ENCODE results near the gene SARDH.
"Not testable (repeated sequence)": the region's sequence is repeated elsewhere in the genome, so short reads cannot be mapped to it uniquely, and the experiment has no call there.

The SARDH gene

DNA sequence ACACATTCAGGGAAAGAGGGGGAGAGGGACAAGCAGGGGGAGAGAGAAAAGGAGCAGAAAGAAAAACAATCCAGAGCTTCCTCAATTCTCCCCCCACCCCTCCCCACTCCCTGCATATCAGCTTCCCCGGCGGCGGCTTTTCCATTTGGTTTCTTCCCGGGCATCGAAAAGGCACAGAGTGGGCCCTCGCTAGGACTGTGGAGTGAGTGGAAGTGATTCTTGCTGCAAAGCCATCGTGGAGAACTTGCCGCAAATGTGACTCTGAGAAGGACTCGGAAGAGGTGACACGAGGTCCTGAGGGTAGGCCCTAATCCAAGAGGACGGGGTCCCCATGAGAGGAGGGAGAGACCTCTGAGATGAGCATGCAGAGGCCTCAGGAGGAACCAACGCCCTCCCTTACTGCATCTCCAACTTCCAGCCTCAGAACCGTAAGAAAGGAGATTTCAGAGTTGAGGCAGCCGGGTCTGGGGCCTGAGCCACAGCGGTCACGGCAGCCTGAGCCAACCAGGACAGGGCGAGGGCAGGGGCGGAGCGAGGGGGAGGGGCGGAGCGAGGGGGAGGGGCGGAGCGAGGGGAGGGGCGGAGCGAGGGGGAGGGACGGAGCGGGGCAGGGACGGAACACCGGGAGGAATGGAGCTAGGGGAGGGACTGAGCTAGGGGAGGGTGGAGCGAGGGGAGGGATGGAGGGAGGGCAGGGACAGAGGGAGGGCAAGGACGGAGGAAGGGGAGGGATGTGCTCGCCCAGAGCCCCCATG is 21.2 kb upstream of the SARDH start:
- DNase-seq = no peak

DNA sequence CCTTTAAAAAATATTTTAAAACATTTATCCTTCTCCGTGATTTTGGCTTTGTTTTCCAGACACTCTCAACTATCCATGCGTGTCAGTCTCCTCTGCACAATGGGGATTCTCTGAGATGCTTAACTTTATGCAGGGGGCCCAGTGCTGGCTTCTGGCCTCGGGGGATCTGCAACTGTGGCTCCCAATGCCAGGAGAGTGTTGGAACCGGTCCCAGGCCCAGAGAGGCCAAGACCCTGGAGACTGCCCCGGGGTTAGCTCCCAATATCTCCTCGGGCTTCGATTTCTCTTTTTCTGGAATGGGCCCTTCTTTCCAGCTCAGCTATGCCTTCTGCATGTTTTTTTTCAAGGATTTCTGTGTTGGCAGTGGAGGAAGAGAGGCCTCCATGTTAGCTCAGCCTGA is 20.1 kb upstream of the SARDH start:
- DNase-seq = no peak

DNA sequence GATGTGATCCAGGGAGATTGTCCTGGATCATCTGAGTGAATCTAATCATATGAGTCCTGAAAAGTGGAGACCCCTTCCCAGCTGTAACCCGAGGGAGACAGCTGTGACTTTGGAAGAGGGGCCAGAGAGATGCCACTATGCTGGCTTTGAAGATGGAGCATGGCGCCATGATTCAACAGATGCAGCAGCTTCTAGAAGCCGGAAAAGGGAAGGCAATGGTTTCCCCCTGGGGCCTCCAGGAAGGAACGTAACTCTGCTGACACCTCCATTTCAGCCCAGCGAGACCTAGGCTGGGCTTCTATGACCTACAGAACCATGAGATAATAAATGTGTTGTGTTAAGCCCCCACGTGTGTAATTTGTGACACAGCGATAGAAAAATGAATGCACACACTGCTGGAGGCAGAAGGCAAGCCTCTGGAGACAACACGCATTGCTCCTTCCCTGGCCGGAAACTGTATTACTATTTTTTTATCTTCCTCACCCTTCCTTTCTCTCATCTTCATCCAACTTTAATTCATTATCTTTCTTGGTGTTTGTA is 16.6 kb upstream of the SARDH start:
- DNase-seq = no peak

DNA sequence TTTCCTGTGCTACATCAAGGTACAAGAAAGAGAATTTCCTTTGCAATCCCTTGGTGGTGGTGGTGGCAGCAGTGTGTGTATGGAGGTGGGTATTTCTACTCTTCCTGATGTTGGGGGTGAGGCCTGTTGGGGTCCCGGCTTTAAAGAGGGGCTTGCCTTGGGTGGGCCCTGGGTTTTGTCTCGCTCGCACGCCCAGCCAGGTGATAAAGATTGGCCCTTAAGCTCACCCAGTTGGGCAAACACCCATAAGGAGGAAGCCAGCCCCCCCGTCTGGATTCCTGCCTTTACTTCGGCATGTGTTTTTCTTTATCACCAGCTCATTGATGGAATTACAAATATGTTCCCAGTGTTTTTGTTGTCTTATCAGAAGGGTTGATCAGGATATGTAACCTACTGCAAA is 16.0 kb upstream of the SARDH start:
- DNase-seq = no peak

DNA sequence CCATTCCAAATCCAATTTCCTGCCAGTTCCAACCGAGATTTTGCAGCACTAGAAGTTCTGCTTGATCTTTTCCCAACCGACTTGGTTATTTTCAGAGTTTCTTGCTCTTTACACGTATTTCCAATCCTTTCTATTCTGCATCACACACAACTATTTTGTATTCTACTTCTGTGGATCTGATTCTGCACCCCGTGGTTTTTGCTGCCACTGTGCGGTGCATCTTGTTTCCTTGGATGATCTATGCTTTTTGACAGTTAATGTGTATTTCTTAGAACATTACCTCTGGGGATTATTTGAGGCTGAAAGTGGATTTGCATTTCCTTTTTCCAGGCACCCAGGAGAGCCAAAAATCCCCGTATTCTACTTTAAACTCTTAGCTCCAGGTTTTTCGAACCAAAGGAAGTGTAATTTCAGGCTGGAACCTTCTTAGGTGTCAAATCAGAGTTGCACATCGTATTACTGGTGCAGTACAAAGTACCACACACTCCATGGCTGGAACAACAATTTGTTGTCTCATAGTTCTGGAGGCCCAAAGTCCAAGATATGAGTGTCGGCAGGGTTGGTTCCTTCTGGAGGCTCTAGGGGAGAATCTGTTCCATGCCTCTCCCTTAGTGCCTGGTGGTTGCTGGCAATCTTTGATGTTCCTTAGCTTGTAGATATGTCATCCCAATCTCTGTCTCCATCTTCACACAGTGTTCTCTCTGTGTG is 14.7 kb upstream of the SARDH start:
- DNase-seq = no peak

DNA sequence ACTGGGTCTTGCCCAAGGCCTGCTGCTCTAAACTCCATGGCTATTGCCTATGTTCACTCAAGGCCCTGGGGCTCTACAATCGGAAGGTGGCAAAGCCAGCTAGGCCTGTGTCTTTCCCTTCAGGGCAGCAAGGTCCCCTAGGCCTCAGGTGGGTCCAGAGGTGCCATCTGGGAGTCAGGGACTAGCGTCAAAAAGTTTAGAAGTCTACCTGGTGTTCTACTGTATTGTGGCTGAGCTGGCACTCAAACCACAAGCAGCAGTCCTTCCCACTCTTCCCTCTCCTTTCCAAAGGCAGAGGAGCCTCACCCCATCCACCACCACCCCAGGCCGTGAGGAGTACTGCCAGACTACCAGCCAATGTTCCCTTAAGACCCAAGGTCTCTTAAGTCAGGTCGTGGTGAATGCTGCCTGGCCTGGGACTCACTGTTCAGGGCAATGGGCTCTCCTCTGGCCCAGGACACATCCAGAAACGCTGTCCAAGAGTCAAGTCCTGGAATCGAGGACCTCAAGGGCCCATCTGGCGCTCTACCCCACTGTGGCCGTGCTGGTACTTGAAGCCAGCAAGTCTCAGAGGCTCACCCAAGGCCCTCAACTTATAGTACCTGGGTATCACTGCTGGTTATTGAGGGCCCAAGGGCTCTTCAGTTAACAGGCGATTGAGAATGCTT is 13.0 kb upstream of the SARDH start:
- no peak for DNase-seq

DNA sequence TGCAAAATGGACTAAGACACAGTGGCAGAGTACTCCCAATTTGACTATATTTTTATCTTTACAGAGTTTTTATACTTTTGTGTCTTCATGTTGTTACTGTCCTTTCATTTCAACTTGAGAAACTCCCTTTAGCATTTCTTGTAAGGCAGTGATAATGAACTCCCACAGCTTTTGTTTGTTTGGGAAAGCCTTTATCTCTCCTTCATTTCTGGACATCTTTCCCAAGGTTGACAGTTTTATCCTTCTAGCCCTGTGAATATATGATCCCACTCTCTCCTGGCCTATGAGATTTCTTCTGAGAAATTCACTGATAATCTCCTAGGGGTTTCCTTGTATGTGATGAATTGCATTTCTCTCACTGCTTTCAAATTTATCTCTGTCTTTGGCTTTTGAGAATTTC is 9.2 kb upstream of the SARDH start:
- DNase-seq = no peak

DNA sequence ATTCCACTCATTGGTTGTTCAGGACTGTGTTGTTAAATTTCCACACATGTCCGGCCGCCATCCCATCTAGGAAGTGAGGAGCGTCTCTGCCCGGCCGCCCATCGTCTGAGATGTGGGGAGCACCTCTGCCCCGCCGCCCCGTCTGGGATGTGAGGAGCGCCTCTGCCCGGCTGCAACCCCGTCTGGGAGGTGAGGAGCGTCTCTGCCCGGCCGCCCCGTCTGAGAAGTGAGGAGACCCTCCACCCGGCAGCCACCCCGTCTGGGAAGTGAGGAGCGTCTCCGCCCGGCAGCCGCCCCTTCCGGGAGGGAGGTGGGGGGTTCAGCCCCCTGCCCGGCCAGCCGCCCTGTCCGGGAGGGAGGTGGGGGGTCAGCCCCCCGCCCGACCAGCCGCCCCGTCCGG is 6.4 kb upstream of the SARDH start:
- DNase-seq = not testable (repeated sequence)

DNA sequence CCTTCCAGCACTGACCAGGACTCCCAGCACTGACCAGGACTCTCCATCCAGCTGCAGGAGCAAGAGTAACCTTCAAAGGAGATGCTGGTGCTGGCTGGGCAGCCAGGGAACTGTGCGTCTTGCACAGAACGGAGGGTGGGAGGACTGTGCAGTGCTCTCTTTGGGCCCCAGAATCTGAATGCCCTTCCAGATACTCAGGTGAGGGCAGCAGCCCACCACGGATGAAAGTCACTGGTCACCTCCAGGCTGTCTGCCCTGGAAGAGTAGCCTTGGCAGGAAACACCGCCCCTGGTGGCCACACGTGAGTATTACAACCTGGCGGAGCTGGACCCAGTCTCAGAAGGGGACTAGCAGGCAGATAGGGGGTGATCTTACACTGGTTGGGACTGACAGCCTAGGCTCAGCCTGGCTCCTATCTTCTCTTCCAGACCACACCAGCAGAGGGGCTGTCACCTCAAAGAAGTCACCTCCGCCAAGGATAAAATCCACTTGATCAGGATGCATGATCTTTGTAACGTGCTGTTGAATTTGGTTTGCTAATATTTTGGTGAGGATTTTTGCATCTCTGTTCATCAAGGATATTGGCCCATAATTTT is 4.8 kb upstream of the SARDH start:
- peak; percentile 69 for DNase-seq

DNA sequence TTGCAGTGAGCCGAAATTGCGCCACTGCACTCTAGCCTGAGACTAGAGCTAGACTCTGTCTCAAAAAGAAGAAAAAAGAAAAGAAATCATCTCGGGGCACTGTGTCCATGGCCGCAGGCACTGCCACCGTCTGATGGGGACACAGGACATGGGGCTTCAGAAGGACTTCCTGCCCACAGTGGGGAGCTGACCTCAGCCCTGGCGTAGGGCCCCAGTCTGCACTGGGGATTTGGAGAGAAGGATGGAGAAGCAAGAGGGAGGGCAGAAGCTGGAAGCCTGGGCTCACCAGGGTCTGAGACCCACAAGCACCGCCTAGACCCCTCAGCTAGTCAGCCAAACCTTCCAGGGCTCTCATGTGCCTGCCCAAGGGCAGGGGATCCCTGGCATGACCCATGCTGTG is 4.1 kb upstream of the SARDH start:
- DNase-seq = no peak

DNA sequence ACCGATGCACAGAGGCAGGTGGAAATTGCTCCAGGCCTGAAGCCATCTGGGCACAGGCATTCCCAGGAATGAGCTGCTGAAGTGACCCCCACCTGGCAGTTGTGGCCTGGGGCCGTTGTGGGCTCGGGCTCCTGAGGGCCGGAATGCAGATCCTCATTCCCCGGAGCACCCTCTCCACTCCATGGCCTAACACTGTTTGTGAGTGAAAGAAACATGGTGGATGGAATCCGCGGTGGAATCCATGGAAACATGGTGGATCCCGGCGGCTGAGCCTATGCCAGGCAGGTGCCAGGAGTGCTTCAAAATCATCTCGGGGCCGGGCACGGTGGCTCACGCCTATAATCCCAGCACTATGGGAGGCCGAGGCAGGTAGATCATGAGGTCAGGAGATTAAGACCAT is 3.6 kb upstream of the SARDH start:
- no peak for DNase-seq

DNA sequence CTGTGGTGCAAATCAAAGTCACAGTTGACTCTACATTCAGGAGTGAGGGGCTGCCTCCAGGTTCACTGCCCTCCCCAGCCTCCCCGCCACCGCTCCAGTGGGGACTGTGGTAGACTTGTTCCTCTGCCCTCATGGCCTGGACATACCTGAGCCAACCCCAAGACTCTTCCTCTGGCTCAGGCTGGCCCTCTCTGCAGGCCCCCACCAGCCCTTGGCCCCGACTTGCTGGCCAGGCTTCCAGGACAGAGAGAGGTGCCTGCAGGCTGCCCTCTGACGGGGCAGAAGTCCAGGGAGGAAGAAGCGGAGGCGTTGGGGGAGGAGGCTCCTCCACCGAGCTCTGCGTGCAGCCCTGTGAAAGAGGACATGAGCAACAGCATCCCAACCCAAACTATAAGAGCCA is 2.8 kb upstream of the SARDH start:
- no peak for DNase-seq

DNA sequence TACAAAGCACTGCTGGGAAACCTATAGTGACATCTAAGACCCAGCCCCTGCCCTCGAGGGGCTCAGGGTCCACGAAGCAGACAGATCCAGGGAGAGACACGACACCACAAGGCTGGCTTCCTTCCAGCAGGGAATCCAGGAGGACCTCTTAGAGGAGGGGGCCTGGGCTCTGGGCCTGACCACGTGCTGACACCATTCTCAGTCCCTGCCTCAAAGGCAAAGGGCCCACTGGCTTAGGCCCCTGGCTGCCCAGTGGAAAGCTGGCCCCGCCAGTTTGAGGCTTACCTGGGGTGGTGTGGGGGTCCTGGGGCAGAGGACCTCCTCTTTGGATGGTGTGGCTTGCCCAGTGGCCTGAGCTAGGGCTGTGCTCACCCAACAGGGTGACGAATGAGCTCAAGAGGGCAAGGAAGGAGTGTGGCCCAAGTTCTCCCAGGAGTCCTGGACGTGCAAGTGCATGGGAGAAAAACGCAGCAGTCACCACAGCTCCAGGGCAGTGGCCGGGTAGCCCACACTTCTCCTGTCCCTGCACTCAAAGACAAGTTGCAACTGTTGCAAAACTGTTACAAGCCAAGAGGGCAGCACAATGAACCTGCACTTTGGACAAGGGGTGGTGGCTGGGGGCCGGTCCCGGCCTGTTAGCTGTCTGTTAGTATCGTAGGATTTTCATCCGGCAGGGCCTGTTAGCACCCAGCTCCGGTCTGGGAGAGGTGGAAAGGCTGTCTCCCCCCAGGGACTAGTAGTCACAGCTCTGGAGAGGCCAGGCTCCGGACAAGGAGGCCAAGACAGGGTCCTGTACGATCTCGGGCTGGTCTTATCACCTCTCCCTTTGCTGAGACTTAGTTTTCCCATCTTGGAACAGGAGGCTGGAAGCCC is 1.5 kb upstream of the SARDH start:
- no peak for DNase-seq

DNA sequence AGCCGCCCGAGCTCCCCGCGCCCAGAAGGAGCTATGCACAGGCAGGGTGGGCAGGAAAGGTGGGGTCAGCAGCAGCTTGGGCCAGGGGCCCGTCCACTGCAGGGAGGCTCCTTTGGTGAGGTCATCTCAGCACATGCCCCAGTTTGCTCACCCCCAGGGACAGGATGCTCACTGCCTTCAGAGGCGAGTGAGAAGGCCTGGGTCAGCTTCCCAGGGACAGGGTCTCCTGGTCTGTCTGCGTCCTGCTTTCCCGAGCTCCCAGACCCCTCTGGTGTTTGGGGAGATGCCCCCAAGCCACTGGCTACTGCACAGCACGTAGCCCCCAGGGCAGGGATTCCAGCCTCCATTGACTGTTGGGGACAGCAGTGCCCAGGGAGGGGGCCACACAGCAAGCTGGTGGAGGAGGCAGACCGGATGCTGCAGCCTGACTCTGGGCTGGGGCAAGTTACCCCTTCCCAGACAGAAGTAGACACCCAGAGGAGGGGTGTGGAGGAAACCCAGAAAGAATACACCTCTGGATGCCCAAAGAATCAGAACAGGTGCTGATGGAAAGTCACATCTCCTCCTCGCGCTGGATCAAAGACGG is 581 bp upstream of the SARDH start:
- DNase-seq = no peak

DNA sequence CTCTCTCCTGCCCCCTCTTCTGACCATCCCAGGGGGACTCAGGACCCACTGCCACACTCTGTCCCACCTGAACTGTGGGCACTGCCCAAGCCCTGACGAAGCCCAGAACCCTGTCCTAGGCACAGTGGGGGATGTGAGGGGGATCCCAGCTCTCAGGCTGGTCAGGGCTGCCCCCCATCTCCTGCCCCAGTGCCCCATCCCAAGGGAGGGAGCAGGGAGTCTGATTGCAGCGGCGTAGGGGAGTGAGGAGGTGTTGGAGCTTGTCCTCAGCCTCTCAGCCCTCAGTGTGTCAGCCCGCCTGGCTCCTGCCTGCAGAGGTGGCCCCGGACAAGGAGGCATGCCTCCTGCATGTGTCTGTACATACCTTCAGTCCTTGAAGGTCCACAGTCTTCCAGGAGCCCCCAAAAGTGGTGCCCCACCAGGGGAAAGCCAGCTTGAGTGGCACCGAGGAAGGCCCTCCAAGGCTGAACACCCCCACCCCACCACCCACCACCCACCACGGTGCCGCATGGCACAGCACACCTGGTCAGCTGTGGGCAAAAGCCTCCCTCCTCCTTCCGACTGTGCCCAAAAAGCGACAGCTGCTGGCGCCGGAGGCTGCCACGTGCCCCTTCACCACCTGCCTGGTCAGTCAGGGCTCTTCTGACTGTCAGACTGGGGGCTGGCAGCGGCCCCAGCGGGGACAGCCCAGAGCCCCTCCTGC is 930 bp downstream of the SARDH start:
- DNase-seq = no peak

DNA sequence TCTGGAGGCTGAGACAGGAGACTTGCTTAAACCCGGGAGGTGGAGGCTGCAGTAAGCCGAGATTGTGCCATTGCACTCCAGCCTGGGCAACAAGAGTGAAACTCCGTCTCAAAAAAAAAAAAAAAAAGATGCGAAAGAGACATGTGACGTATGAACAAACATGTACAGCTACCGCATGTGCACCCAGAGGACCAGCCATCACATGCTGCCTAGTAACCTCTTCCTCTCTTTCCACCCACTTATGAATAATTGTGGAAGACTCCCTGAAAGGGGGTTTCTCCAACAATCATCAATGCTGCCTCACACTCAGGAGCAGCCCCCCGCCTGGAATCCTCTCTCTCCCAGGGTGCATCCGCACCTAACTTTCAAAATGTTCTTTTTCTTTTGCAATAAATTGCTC is 2.2 kb downstream of the SARDH start:
- DNase-seq = no peak

DNA sequence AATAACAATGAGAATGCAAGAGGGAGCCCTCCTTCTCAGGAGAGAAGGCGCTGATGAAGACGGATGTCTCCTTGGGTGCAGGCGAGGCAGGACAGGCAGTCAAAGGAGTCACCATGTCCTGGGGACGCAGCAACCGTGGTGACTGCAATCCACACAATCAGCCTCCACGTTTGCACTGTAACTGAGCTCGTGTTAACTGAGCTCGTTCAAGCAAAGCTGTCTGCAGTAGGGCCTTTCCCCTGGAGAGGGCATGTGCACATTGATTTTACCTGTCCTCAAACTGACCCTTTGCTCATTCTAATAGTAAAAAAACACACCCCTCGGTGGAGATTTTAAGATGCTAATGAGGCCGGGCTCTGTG is 2.8 kb downstream of the SARDH start:
- DNase-seq = no peak

DNA sequence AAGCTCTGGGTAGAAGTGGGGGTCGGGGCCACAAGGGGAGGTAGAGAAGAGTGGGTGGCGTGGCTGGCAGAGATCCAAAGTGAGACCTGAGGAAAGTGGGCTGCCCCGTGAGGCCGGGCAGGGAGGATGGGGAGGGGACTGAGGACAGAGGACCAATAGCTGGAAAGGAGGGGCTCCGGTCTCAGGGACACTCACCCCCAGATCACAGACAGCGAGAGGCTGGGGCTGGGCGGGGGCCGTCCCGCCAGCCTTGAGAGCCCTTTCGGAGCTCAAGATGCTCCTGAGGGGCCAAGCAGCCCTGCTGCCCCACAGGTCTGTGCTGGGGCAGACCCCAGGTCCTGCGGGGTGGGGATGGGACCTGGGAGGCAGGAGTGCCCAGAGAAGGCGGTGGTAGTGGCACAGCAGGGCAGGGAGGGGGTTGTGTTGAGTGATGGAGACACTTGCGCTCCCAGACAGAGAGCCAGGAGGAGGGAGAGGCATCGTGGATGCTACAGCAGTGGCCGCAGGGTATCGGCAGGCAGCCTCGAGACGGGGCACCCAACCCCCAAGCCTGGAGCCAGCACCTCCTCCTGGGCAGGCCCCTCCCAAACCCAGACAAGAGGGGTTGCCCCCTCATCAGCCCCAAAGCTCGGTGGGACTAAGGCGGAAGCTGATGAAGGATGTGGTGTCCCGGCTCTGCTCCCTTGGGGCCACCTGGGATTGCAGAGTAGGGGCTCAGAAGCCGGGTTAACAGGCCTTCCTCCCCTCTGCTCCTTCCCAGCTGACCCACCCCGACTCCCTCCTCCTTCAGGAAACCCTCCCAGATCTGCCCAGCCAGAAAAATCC is 3.4 kb downstream of the SARDH start:
- no peak for DNase-seq

DNA sequence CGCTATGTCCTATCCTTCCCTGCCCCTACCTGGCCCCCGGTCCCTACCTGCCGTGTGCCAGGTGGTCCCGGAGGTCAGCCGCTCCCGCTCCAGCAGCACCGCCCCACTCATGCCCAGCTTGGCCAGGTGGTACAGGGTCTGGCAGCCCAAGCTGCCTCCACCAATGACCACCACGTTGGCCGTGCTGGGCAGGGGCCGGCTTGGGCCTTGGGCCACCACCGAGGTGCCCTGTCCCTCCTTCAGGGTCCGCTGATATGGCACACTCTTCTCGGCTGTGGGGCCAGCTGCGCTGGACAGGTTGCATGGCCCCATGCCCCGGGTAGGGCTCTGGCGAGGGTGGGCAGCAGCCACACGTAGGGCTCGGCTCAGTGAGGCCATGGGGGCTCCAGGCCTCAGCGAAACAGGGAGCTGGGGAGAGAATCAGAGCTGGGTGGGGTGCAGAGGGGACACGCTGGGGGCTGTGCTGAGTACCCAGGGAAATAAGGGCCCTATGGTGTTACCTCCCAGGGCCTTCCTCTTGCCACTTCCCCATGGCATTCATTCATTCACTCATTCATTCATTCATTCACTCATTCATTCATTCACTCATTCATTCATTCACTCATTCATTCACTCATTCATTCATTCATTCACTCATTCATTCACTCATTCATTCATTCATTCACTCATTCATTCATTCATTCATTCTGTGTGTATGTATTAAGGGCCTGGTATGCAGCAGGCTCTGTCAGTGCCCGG is 4.2 kb downstream of the SARDH start:
- DNase-seq = no peak

DNA sequence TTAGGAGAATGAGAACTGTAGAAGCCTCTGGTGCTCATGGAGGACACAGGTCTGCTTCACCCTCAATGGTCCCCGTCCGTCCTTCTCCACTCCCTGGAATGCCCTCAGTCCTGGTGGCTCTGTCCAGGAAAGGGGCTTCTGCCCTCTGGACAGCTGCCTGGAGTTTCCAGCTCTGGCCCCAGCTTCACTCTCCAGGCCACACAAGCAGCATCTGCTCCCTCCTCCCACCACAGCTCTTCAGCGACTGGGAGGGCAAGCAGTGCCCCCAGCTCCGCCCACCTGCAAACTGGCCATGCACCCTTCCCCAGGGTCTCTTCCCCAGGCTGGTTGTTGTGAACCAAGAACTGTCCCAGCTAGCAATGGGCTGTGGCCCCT is 4.7 kb downstream of the SARDH start:
- DNase-seq = no peak

All from fibroblast of skin of scalp (primary cell).